Esophagus squamous epithelium (tissue), 5 donors: ENCODE data around the gene ZIC2. TPM values are rescaled to one million over a fixed set of nuclear protein-coding genes. Genes with fewer than 3 reads are reported as not detected.
"Not testable (repeated sequence)": the region's sequence is repeated elsewhere in the genome, so short reads cannot be mapped to it uniquely, and the experiment has no call there.

Experiments used
- DNase-seq: peaks from one replicate; lab custom pipeline; 2025; lab: John Stamatoyannopoulos, UW
- H3K27ac ChIP-seq, 4 donors: fragments of 200-600 bp; sonication (generic); one replicate each; pipeline ENCODE4 v1.5.1; 2016 to 2019; ENCODE audit warnings: mild to moderate bottlenecking in 1 of 4
- H3K27me3 ChIP-seq, 4 donors: fragments of 200-600 bp; sonication (generic); 1 replicate in 3 of 4; 2 replicates in 1 of 4; pipeline versions ENCODE4 v1.5.1 to v1.6.0; 2017 to 2021; ENCODE audit warnings: antibody characterized with exemption in 1 of 4
- H3K36me3 ChIP-seq, 3 donors: fragments of 200-600 bp; sonication (generic); one replicate each; pipeline ENCODE4 v1.5.1; 2016 to 2019
- H3K4me1 ChIP-seq, 3 donors: fragments of 200-600 bp; sonication (generic); one replicate each; pipeline ENCODE4 v1.5.1; 2017 to 2019
- H3K4me3 ChIP-seq, 4 donors: fragments of 200-600 bp; sonication (generic); 1 replicate in 3 of 4; 2 replicates in 1 of 4; pipeline ENCODE4 v1.5.1; 2016 to 2019; ENCODE audit warnings: mild to moderate bottlenecking in 2 of 4, moderate library complexity in 1 of 4
- H3K9me3 ChIP-seq, 3 donors: fragments of 200-600 bp; sonication (generic); one replicate each; pipeline ENCODE4 v1.5.1; 2016 to 2019
- CTCF ChIP-seq, 6 experiments: fragments of 450-650 bp in 4 of 6; fragments of 200-600 bp in 2 of 6; sonication (generic) in 2 of 6; IDR thresholded peaks; one replicate each; pipeline ENCODE4 v1.5.1; 2016 to 2019; ENCODE audit warnings: antibody characterized with exemption in 6 of 6, mild to moderate bottlenecking in 4 of 6, moderate library complexity in 4 of 6
- POLR2A ChIP-seq, 4 donors: fragments of 450-650 bp; IDR thresholded peaks; one replicate each; pipeline ENCODE4 v1.6.1; 2017; ENCODE audit warnings: antibody characterized with exemption in 4 of 4, mild to moderate bottlenecking in 4 of 4, moderate library complexity in 3 of 4
- WGBS, 2 donors: methylation state at CpG; one replicate each; pipeline ENCODE4 v1.1.5; 2018; 5-methylcytosine and 5-hydroxymethylcytosine counted together
- intact Hi-C: fragments of 100-400 bp; cut with DNase I; formaldehyde crosslinking; loops from one replicate; pipeline ENCODE4 v1.15.0; 2022
- total RNA-seq, 4 donors: library from RNA; depleted of rRNA; stranded (reverse); fragments of >200 nt; gene quantifications; one replicate each; pipeline ENCODE4 v1.1.0, GENCODE V29; 2016
- donor health status: DM: yes; HTN: yes; CAD: no.

The ZIC2 gene
- total RNA-seq, 4 donors from 2014 or later = under 0.01 TPM; not detected in 3

DNA sequence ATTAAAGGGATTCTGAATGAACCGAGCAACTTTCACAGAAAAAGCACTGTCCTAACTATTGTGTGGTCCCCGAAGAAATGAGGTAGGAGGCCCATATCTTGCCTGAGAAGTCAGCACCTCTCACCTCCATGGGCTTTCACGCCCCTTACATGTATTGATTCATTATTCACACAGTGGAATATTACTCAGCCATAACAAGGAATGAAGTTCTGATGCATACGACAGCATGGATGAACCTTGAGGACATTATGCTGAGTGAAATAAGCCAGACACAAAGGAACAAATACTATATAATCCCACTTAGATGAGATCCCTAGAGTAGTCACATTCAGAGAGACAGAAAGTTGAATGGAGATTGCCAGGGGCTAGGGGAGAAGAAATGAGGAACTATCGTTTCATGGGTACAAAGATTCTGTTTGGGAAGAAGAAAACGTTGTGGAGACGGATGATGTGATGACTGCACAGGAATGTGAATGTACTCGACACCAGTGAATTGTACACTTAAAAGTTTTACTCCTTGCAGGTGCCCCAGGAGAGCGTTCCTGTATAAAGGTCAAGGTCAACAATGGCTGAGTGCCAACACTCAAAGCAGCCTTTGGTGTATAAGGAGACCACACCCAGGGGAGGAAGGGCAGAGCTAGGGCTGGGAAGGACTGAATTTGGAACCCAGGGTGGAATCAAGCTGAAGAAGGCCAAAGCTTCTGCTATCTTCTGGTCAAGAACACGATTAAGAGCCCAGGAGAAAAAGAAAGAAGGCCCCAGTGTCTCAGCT, 32.5 kb upstream of the ZIC2 start:
- DNase-seq = no peak
- Histone ChIP-seq H3K27ac (no peak overlapping the region), H3K36me3 (no peaks in the 10 kb centered on the region), H3K9me3 (no peaks in the 10 kb centered on the region), H3K27me3 (peaks cover 0 to 97% (median 0%) of the 10 kb centered on the region in 4 donors), H3K4me1 (no peaks in the 10 kb centered on the region), H3K4me3 (no peak overlapping the region)
- intact Hi-C loops = no loop called here
- no peak for TF ChIP-seq POLR2A (IDR thresholded peaks at IDR 0.05)
- no peak for TF ChIP-seq CTCF (IDR thresholded peaks at IDR 0.05)
- 61 to 62% methylated on average over 10 of the region's 10 CpGs for WGBS, 2 donors

GRCh38 chr13:99949679-99950413, 31.7 kb upstream of the ZIC2 start:
- Histone ChIP-seq H3K4me3 (no peak overlapping the region), H3K4me1 (no peaks in the 10 kb centered on the region), H3K9me3 (no peaks in the 10 kb centered on the region), H3K36me3 (no peaks in the 10 kb centered on the region), H3K27ac (no peak overlapping the region), H3K27me3 (peaks cover 0 to 97% (median 1%) of the 10 kb centered on the region in 4 donors)
- TF ChIP-seq CTCF (IDR thresholded peaks at IDR 0.05) = no peak
- TF ChIP-seq POLR2A (IDR thresholded peaks at IDR 0.05) = no peak
- no peak for DNase-seq
- intact Hi-C loops = no loop called here
- 61 to 79% methylated on average over 8 of the region's 8 CpGs for WGBS, 2 donors

DNA sequence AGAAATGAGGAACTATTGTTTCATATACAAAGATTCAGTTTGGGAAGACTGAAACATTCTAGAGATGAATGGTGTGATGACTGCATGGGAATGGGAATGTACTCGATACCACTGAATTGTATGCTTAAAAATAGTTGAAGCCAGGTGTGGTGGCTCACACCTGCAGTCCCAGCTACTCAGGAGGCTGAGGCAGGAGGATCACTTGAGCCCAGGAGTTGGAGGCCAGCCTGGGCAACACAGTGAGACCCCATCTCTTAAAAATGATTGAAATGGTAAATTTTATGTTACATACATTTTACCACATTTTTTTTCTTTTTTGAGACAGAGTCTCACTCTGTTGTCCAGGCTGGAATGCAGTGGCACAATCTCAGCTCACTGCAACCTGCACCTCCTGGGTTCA, 29.9 kb upstream of the ZIC2 start:
- H3K36me3 ChIP-seq, intact Hi-C loops, H3K27ac ChIP-seq, H3K9me3 ChIP-seq, H3K4me3 ChIP-seq, DNase-seq: not testable (repeated sequence)
- Histone ChIP-seq H3K27me3 (peaks cover 10 to 98% (median 15%) of the 10 kb centered on the region in 4 donors), H3K4me1 (peaks cover 10 to 12% (median 11%) of the 10 kb centered on the region in 3 donors)
- WGBS, 2 donors = 71 to 100% methylated on average over 1 of the region's 1 CpG

GRCh38 chr13:99953138-99953755, 28.3 kb upstream of the ZIC2 start:
- TF ChIP-seq CTCF (IDR thresholded peaks at IDR 0.05) = no peak
- no peak for TF ChIP-seq POLR2A (IDR thresholded peaks at IDR 0.05)
- DNase-seq = no peak
- intact Hi-C loops = no loop called here
- Histone ChIP-seq H3K4me3 (no peak overlapping the region), H3K4me1 (peaks cover 19 to 23% (median 20%) of the 10 kb centered on the region in 3 donors), H3K36me3 (no peaks in the 10 kb centered on the region), H3K9me3 (no peaks in the 10 kb centered on the region), H3K27ac (no peak overlapping the region), H3K27me3 (peaks cover 21 to 98% (median 29%) of the 10 kb centered on the region in 4 donors)
- WGBS, 2 donors = 49 to 64% methylated on average over 9 to 12 of the region's 14 CpGs

DNA sequence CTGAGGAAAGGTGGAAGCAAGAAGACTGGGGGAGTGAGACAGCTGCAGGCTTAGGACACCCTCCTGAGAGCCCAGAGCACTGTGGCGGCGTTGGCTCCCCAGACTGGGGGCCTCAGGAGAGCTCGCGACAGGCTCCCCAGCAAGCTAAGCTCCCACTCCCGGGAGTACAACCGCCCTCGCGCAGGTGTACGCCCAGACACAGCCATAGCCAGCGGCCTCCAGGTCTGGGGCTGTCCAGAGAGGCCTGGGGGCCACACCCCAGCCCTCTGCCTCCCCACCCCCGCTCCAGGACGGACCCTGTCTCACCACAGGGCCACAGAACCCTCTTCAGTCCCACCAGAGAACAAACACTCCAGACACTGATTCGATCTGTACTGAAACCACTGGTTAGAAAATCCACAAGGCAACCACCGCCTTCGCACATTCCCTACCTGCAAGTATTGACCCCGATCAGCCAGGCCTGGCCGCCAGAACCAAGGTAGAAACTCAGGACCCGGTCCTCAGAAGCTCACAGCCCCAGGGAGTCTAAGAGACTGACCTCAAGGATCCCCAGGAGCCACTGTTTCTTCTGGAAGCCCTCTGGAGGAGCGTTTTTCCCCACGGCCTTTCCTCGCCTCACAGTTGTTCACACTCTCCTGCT, 26.4 kb upstream of the ZIC2 start:
- intact Hi-C loops = no loop called here
- H3K27ac ChIP-seq = no peak overlapping the region
- no peaks in the 10 kb centered on the region for H3K9me3 ChIP-seq
- H3K27me3 ChIP-seq = peaks cover 36 to 100% (median 45%) of the 10 kb centered on the region in 4 donors
- H3K4me3 ChIP-seq = peak overlapping the region in 1 of 4 donors; percentile 50
- TF ChIP-seq CTCF (IDR thresholded peaks at IDR 0.05) (no peak), POLR2A (IDR thresholded peaks at IDR 0.05) (no peak)
- DNase-seq = no peak
- H3K36me3 ChIP-seq = no peaks in the 10 kb centered on the region
- 22 to 49% methylated on average over 4 to 8 of the region's 21 CpGs for WGBS, 2 donors
- H3K4me1 ChIP-seq = peaks cover 20 to 42% (median 29%) of the 10 kb centered on the region in 3 donors
